NCI-H510A treated with DMSO at 0.1 percent for 48 hours (cell line): Measurements from ENCODE around the gene GPR50.

Experiments used
- DNase-seq: peaks from one replicate; lab custom pipeline; 2025; lab: John Stamatoyannopoulos, UW

The GPR50 gene

GRCh38 chrX:151227627-151228026 lies 51.2 kb downstream of the GPR50 start:
- DNase-seq = no peak

DNA sequence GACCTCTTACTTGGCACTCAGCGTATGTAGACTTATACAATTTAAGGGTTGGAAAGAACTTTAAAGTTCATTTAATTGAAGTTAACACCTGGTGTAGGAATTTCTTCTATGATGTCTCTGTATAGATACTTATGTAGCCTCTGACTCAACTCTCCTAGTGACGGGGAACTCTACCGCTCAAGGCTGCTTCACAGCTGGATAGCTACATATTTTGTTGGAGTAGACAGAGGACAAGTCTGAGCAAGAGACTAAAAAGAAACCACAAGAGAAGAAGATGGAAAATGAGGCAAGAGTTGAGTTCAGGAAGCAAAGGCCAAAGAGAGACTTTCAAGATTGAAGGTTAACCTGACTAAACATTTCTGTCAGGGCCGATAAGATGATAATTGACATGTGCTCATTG lies 52.6 kb downstream of the GPR50 start:
- no peak for DNase-seq
